RCC 7860 (cell line): ENCODE measurements around the gene HLA-DRB1.
"Not testable (repeated sequence)": the region's sequence is repeated elsewhere in the genome, so short reads cannot be mapped to it uniquely, and the experiment has no call there.

Experiments
- DNase-seq: peaks from one replicate; pipeline ENCODE4 v3.0.0-alpha.2; 2015; ENCODE audit warnings: low spot score
- FAIRE-seq: peaks from 2 replicates; lab custom pipeline; 2012; peaks lifted over from hg19 to GRCh38; lab: Jason Lieb, UNC

Gene HLA-DRB1

DNA sequence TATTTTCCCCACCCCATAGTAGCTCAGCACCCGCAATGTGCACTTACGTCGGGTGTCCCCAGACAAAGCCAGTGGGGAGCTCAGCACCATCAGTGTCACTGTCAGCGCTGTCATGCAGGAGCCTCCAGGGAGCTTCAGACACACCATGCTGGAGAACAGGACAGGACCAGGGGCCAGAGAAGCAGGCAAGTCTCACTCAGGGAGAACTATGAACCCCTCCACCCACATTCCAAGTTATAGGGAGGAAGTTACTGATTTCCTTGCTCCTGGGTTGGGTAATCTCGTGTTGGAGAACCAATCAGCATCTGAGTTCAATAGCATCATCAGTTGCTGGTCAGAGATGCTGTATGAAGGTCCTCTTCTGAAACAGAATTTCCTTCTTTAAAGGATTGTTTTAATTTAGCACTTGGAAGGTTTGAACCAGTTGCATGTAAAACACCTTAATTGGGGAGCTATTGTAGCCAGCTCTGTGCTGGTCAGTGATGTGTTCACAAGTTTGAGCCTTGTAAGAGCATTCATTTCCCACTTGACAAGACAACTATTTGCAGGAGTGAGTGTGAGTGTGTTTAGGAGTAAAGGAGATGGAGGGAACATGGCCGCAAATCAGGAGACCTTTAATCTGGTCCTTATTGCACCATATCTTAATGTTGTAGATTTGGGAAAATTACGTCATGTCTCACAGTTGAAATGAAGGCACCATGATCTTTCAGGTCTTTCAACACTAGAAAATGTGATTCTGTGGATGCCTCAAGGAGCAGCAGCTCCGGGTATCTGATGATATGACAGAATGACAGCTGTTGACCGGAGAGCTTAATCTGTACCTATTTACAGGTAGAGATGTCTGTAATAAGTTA is at the start of gene HLA-DRB1:
HLA-DRB1 (minus strand) TSS at position 253 of the 854 bp plus-strand sequence; CDS start at position 147, 106 bp downstream.
- DNase-seq (no peak), FAIRE-seq (no peak)

DNA sequence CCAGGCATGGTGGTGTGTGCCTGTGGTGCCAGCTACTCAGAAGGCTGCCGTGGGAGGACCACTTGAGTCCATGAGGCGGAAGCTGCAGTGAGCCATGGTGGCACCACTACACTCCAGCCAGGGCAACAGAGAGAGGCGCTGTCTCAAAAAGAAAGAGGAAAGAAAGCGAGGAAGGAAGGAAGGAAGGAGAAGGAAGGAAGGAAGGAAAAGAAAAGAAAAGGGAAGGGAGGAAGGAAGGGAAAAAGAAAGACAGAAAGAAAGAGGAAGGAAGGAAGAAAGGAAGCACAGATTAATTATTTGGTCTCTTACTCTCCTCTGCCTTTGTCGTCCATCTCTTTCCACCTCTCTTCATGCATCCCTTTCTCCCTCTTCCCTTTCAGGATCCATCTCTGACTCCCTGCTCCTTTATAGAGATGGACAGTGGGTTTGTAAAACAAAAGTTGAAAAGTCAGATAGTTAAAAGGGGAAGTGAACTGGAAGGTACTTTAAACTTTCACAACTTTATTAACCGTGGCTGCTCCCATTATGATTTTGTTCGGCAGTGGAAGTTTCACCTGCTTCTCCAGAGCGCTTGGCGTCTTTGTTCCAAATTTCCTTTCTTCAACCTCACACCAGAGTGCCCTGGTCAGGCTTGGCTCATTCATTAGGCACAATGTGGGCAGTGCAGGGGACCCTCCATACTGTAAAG is 49.0 kb upstream of the HLA-DRB1 start:
- FAIRE-seq (no peak), DNase-seq (no peak)

DNA sequence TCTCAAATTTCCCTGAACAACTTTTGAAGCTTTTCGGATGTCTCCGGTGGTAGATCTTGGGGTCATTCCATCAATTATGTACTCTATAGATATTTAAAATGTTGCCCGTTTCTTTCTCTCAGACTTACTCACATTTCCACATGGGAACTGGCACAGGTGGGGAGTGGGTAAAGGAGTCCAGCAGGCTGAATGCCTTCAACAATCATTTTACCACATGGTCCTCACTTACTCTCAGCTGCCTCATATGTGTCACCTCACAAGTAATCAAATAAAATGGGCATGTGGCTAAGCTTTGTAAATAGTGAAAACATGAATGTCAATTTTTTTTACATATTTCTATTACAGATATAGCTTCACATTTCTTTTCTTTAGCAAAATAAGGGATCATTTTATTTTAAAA is 48.2 kb upstream of the HLA-DRB1 start:
- no peak for FAIRE-seq
- no peak for DNase-seq

DNA sequence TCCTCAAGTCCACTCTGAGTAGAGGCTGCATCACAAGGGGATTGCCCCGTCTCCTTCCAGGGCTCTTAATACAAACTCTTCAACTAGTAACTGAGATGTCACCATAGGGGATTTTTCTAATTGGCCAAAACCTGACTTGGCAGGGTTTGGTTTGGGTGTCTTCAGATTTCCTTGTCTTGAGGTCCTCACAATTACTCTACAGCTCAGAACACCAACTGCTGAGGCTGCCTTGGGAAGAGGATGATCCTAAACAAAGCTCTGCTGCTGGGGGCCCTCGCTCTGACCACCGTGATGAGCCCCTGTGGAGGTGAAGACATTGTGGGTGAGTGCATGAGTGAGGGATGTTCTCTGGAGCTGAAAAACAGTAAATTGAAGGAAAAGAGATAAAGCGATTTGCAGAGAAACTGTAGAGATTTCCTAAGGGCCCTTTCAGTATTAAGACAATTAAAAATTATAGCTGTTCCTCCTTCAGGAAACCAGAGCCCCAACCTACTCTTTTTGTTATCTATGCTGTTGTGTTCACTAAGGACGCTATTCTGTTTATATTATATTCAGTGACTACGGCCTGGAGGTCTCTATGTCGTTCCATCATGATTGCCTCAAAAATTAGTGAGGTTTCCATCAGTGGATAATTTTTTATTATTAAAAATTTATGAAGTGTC is 47.7 kb upstream of the HLA-DRB1 start, which contains the start of gene HLA-DQA1:
HLA-DQA1 (plus strand) TSS at position 188 of the 662 bp plus-strand sequence; CDS start at position 241, 53 bp downstream.
- no peak for FAIRE-seq
- DNase-seq: no peak

DNA sequence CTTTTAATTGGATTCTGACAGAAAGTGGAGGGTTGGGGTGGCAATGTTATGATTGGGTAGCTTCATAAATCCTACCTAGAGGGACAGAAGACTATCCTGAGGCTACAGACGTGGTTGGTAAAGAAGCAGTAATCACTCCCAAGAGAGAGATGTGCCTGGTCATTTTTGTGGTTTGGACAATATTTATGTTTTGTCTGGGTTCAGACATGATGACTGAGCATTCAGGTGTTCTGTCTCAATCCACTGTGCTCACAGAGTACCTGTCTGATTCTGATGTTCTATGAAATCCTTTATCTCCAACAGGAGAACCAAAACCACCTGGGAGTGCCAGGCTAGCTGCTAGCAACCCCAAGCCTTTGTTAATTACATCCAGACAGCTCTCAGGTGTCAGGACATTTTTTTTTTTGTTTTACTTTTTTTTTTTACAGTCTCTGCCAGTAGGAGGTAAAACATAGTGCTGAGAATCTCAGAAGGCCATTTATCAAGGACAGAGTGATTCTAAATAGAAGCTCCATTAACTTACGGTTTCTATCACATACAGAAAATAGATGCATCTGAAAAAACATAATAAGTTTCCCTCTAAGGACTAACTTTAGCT is 46.0 kb upstream of the HLA-DRB1 start:
- DNase-seq (no peak), FAIRE-seq (no peak)

DNA sequence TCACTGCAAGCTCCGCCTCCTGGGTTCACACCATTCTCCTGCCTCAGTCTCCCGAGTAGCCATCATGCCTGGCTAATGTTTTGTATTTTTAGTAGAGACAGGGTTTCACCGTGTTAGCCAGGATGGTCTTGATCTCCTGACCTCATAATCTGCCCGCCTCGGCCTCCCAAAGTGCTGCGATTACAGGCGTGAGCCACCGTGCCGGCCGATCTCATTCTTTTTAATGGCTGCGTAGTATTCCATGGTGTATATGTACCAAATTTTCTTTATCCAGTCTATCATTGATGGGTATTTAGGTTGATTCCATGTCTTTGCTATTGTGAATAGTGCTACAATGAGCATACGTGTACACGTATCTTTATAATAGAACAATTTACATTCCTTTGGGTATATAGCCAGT is 40.1 kb upstream of the HLA-DRB1 start:
- DNase-seq, FAIRE-seq: not testable (repeated sequence)

DNA sequence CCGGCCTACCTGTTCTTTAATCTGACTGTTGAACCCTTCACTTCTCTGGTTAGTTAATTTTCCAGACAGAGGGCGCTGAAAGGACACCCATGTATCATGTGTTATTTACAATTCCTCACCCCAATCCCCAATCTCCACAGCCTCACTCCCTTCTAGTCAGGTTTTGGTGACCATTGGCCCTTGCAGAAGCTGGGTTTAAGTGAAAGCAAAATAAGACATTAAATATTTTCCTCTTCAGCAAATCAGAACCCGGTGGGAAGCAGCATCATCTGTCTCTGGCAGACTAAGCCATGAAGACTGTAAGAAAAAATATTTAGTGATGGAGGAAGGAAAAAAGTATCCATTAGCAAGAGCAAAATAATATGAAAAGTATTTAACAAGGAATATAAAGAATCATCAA is 38.2 kb upstream of the HLA-DRB1 start:
- DNase-seq (no peak), FAIRE-seq (no peak)

DNA sequence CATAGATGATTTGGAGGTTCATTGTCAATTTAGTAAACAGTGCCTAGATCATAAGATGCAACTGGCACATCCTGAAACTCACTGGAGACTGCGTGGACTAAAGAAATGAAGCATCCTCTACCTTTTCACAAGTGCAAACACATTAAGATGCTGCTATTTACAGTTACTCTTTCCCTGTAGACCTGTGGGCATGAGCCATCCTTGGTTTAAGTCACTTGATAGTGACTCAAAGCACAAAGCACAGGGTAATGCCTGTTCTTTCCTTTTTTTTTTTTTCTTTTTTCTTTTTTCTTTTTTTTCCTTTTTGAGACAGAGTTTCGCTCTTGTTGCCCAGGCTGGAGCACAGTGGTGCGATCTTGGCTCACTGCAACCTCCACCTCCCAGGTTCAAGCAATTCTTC is 37.6 kb upstream of the HLA-DRB1 start:
- DNase-seq: no peak
- FAIRE-seq: no peak

DNA sequence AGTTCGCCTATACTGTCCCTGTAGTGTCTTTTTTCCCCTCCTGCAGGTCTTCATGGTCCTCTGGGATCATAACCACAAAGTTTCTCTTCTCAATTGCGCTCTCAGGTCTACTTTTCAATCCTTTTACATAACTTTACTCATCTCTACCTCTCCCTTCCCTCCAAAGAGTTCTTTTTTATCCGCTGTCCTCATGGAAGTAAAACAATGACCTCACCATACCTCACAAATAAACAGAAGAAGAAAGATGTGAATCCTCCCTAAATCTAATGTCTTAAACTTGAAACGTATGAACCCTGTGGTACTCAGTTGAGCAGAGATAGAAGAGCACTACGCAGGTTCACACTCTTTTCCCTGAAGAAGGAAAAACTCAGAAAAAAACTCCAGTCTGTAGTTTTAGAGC is 35.5 kb upstream of the HLA-DRB1 start:
- FAIRE-seq: no peak
- no peak for DNase-seq

DNA sequence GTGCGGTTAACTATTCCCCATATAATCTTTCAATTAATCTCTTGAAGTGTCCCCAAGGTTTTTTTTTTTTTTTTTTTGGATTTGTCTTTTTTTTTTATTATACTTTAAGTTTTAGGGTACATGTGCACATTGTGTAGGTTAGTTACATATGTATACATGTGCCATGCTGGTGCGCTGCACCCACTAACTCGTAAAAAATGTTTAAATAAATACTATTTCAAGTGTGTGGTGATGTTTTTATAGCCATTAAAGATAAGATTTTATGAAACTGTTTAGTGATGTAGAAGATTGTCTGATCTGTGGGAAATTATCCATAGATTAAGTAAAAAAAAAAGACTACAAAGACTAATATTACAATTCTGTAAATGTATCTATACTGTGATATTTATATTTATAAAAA is 34.9 kb upstream of the HLA-DRB1 start:
- DNase-seq (no peak), FAIRE-seq (no peak)

DNA sequence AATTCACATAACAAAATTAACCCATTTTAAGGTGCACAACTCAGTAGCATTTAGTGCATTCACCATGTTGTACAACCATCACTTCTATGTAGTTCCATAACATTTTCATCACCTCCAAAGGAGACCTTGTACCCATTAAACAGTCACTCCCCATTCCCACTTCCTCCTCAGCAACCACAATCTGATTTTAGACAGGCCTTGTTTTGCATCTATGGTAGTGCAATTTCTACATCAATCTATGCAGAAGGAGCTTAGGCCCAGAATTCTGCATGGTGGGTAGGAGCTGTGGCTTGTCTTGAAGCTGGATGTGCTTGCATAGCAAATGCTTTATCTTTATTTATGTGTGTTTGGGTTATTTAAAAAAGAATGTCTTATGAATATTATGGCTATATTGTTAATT is 34.0 kb upstream of the HLA-DRB1 start:
- DNase-seq (no peak), FAIRE-seq (no peak)

DNA sequence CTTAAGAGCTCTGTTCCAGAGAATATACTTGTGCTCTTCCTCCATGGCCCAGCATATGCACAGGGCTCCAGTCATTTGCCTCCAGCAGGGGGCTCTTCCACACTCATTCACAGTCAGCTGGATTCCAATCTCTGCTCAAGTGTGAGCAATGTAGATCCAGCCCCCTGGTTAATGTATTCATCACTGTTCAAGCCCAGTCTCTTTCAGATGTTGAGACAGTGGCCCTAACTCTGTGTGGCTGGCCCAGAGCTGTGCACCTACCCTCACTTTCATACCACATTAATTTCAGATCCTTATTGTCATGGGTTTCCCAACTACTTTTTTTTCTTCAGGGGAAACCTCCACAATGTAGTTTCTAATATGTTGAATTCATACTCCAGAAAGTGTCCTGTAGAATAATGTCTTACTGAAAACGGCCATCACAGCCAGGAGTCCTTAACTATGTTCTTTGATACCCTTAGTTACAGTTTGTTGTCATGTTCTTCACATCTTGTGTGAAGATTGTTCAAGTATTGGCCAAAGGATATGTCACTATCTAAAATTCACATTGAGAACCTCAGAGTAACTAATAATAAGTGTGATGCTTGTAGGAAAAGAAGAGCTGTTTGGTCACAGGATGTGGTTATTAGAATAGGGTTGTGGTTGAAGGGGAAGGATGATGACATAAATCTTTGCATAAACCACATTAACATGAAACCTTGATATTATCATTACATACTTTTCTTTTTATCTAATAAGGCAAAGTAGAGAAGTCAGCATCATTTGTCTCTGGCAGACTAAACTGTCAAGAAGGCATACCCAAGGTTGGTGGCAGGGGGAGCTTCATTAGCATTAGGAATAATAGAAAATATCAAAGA is 33.1 kb upstream of the HLA-DRB1 start:
- FAIRE-seq: no peak
- peak; percentile 18 for DNase-seq

DNA sequence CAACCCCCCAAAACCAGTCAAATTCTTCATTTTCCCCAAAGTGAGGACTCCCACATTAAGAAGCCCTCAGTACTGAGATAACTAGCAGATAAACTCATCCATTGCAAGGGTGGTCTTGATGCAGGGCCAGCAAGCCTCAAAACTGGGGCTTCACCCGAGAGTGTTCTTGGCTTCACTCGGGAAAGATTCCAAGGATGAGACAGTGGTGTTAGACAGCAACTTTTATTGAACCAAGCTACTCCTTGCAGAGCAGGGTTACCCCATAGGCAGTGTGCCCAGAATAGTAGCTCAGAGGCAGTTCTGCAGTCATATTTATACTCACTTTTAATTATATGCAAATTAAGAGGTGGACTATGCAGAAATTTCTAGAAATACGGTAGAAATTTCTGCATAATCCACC is 31.7 kb upstream of the HLA-DRB1 start:
- DNase-seq: no peak
- FAIRE-seq: no peak

DNA sequence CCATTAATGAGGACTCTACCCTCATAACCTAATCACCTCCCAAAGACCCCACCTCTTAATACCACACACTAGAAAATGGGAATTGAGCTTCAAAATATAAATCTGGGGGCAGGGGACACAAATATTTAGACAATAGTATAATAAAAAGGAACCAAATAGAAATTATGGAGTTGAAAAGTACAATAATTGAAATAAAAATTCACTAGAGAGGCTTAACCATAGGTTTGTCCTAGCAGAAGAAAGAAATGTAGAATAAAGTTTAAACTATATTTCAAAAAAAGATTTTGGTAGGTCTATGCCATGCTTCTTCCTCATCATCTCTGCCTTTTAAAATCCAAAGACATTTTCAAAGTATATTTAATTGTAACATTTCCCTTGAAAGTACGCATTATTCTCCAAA is 28.1 kb upstream of the HLA-DRB1 start:
- DNase-seq: no peak
- FAIRE-seq: no peak

DNA sequence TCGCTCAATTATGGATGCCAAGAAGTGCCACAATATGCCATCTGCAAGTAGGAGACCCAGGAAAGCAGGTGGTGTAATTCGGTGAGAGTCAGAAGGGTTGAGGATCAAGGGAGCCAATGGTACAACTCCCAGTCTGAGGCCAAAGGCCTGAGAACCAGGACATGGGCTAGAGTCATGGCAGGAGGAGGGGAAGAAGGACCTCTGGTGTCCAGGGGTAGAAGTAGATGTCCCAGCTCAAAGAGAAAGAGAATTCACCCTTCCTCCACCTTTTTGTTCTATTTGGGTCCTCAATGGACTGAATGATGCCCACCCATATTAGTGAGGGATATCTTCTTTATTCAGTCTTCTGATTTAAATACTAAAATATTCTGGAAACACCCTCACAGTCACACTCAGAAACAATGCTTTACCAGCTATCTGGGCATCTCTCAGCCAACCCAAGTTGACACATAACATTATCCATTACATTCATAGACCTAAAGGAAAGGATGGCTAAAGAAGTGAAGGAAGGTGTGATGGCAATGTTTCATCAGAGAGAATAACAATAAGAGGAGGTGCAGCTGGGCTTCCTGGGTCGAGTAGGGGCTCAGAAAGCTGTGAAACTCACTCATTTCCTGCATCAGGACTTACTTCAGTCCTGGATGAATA is 26.4 kb upstream of the HLA-DRB1 start:
- no peak for FAIRE-seq
- no peak for DNase-seq

DNA sequence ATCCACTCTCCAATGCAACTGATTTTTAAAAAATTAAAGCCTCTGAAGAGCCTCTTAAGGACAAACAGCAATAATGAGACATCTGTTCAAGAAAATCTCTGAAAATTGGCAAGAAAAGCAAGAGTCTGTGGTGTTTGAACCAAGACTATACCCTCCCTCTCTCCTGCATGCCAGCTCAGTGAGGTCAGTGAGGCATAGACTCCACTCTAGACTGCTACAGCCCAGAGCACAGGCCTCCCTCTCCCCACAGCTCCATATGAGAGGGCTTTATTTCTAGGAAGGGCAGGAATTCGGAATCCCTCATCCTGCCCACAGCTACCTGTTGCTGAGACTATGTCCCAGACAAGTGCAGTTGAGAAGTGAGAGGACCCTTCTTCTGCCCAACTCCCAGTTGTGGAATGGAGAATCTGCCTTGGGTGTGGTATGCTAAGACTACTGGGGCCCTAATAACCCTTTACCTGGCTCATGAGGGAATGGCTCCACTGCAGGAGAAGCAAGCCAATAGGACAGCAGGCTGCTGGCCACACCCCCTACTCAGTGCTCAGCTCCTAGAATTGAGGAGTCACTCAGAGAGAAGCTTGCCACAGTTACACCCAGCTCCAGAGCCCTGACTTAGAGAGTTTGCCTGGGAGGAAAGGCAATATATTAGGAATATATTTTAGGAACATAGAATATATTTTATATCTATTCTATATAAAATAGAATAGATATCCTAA is 24.9 kb upstream of the HLA-DRB1 start:
- DNase-seq (no peak), FAIRE-seq (no peak)

DNA sequence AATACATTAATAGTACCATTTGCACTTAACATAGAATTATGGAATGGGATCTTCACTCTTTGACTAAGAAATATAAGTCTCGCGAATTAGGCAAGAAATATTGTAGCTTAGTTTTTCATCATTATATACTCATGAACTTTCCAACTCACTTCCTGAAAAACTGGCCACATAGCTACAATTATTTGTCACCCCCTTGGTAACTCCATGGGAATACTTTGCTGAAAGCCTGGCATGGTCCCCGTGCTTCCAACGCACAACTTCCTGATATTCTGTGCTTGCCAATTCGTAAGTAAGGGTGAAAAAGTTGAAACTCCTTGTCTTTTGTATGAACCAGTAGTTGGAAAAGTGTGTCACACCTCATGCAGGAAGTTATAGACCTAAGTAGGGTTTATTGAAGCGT is 23.8 kb upstream of the HLA-DRB1 start:
- FAIRE-seq (no peak), DNase-seq (no peak)

DNA sequence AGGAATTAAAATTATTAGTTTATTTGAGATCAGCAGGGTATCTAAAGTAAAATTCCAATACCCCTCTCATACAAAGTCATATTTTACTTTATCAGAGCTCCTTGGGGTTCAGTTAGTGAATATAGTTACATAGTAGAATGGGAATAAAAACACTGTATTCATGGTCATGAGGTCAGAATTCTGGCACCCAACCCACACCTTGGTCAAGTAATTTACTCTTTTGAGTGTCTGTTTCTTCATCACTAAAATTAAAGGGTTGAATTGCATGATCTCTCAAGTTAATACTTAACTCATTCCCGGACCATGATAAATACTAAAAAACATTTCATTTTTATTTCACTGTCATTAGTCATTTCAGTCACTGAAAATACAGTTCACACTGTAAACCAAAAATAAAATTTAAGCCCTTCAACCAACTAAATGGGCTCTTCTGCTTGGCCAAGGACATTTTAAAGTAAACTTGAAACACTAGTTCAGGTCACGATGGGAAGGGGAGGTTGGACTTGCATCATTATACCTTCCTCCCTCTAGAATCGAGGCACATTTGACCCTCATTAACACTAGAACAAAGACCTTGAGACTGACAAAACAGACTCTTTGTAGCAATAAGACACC is 21.1 kb upstream of the HLA-DRB1 start:
- no peak for FAIRE-seq
- no peak for DNase-seq
